WTC11 (cell line): ENCODE results near the gene INSL3. TPM values are rescaled to one million over a fixed set of nuclear protein-coding genes. Genes with fewer than 3 reads are reported as not detected.

Source experiments
- ATAC-seq: fragments of 200-7000 bp; cut with Tn5 transposase; 2 replicates; pipeline ENCODE4 v1.10.0; 2021; ENCODE audit warnings: mild to moderate bottlenecking, moderate library complexity
- CTCF ChIA-PET: fragments of 300-600 bp; sonication (Branson Sonifier 250); formaldehyde crosslinking; loops from one replicate; lab custom pipeline; 2021; ENCODE audit warnings: antibody characterized with exemption; lab: Charles Lee
- POLR2A ChIA-PET: fragments of 350-600 bp; sonication (Branson Sonifier 250); formaldehyde crosslinking; loops from one replicate; lab custom pipeline; 2021; ENCODE audit warnings: antibody characterized with exemption; lab: Charles Lee
- DNase-seq: peaks from one replicate; pipeline ENCODE4 v3.0.0; 2021; ENCODE audit warnings: low spot score
- H3K27ac Mint-ChIP-seq: 2 replicates; pipeline ENCODE4 v1.8.0; 2021; ENCODE audit warnings: mixed read lengths
- H3K27me3 Mint-ChIP-seq: 2 replicates; pipeline ENCODE4 v1.8.0; 2021; ENCODE audit warnings: low read depth, mild to moderate bottlenecking, moderate library complexity, mixed read lengths
- H3K36me3 Mint-ChIP-seq: 2 replicates; pipeline ENCODE4 v1.8.0; 2021; ENCODE audit warnings: mixed read lengths
- H3K4me1 Mint-ChIP-seq: 2 replicates; pipeline ENCODE4 v1.8.0; 2022; ENCODE audit warnings: mixed read lengths
- H3K4me3 Mint-ChIP-seq: 2 replicates; pipeline ENCODE4 v1.8.0; 2021; ENCODE audit warnings: mild to moderate bottlenecking, moderate library complexity, mixed read lengths
- H3K9me3 Mint-ChIP-seq: 2 replicates; pipeline ENCODE4 v1.8.0; 2021; ENCODE audit warnings: mixed read lengths
- AR ChIP-seq: fragments of 250-450 bp; sonication (Bioruptor Pico); IDR thresholded peaks from 2 replicates; pipeline ENCODE4 v1.9.0; 2021; ENCODE audit warnings: mild to moderate bottlenecking
- CBFB ChIP-seq: sonication (generic); formaldehyde crosslinking; IDR thresholded peaks from 2 replicates; pipeline ENCODE4 v1.8.1; 2022; ENCODE audit warnings: mild to moderate bottlenecking, low read depth, missing genetic modification reagents
- CREM ChIP-seq: sonication (generic); formaldehyde crosslinking; IDR thresholded peaks from 2 replicates; pipeline ENCODE4 v1.8.1; 2022; ENCODE audit warnings: mild to moderate bottlenecking, missing genetic modification reagents, moderate library complexity
- EMX1 ChIP-seq: fragments of 250-450 bp; sonication (Bioruptor Pico); IDR thresholded peaks from 2 replicates; pipeline ENCODE4 v1.8.0; 2021; ENCODE audit warnings: mild to moderate bottlenecking
- ERG ChIP-seq: fragments of 250-450 bp; sonication (Bioruptor Pico); IDR thresholded peaks from 2 replicates; pipeline ENCODE4 v1.8.0; 2021; ENCODE audit warnings: mild to moderate bottlenecking
- IRF2 ChIP-seq: sonication (generic); formaldehyde crosslinking; IDR thresholded peaks from 2 replicates; pipeline ENCODE4 v1.8.0; 2022; ENCODE audit warnings: low read depth, missing genetic modification reagents, borderline replicate concordance
- JUN ChIP-seq: sonication (generic); formaldehyde crosslinking; IDR thresholded peaks from 2 replicates; pipeline ENCODE4 v1.8.0; 2023; ENCODE audit warnings: mild to moderate bottlenecking, missing genetic modification reagents
- MAX ChIP-seq: sonication (generic); formaldehyde crosslinking; IDR thresholded peaks from 2 replicates; pipeline ENCODE4 v1.8.0; 2022; ENCODE audit warnings: mild to moderate bottlenecking, missing genetic modification reagents
- MLX ChIP-seq: sonication (generic); formaldehyde crosslinking; IDR thresholded peaks from 2 replicates; pipeline ENCODE4 v1.8.1; 2023; ENCODE audit warnings: mild to moderate bottlenecking, missing genetic modification reagents, moderate library complexity
- NR2C2 ChIP-seq: sonication (generic); formaldehyde crosslinking; IDR thresholded peaks from 2 replicates; pipeline ENCODE4 v1.8.0; 2022; ENCODE audit warnings: mild to moderate bottlenecking, missing genetic modification reagents
- PRRX2 ChIP-seq: fragments of 250-450 bp; sonication (Bioruptor Pico); IDR thresholded peaks from 2 replicates; pipeline ENCODE4 v1.8.0; 2021; ENCODE audit warnings: mild to moderate bottlenecking
- SMAD4 ChIP-seq: sonication (generic); formaldehyde crosslinking; IDR thresholded peaks from 2 replicates; pipeline ENCODE4 v1.8.0; 2022; ENCODE audit warnings: mild to moderate bottlenecking, missing genetic modification reagents
- SP1 ChIP-seq: sonication (generic); formaldehyde crosslinking; conservative IDR thresholded peaks from 2 replicates; pipeline ENCODE4 v1.8.1; 2022; ENCODE audit warnings: missing genetic modification reagents
- STAT6 ChIP-seq: sonication (generic); formaldehyde crosslinking; conservative IDR thresholded peaks from 2 replicates; pipeline ENCODE4 v1.8.1; 2023; ENCODE audit warnings: mild to moderate bottlenecking, low read depth, missing genetic modification reagents, moderate library complexity
- USF2 ChIP-seq: sonication (generic); formaldehyde crosslinking; IDR thresholded peaks from 2 replicates; pipeline ENCODE4 v1.8.1; 2023; ENCODE audit warnings: mild to moderate bottlenecking, missing genetic modification reagents, moderate library complexity
- ZMAT4 ChIP-seq: fragments of 250-450 bp; sonication (Bioruptor Pico); IDR thresholded peaks from 2 replicates; pipeline ENCODE4 v1.9.0; 2021; ENCODE audit warnings: mild to moderate bottlenecking
- ZNF121 ChIP-seq: sonication (generic); formaldehyde crosslinking; IDR thresholded peaks from 2 replicates; pipeline ENCODE4 v1.8.0; 2023; ENCODE audit warnings: missing genetic modification reagents
- ZNF396 ChIP-seq: fragments of 250-450 bp; sonication (Bioruptor Pico); IDR thresholded peaks from 2 replicates; pipeline ENCODE4 v1.8.0; 2021; ENCODE audit warnings: mild to moderate bottlenecking, moderate library complexity, borderline replicate concordance
- ZNF416 ChIP-seq: fragments of 250-450 bp; sonication (Bioruptor Pico); IDR thresholded peaks from 2 replicates; pipeline ENCODE4 v1.9.0; 2021; ENCODE audit warnings: mild to moderate bottlenecking, inconsistent platforms
- ZNF425 ChIP-seq: fragments of 250-450 bp; sonication (Bioruptor Pico); conservative IDR thresholded peaks from 2 replicates; pipeline ENCODE4 v1.9.0; 2021; ENCODE audit warnings: mild to moderate bottlenecking
- total RNA-seq: library from RNA; stranded (reverse); gene quantifications from 3 replicates; pipeline ENCODE4 v1.2.3, GENCODE V29; 2021

INSL3 gene
- total RNA-seq, 1 experiment from 2014 or later: 0.79 TPM

GRCh38 chr19:17866312-17866963 lies 45.1 kb upstream of the INSL3 start (continued):
- TF ChIP-seq SP1 (CRISPR knock-in tag) (no peak), ZMAT4 (CRISPR knock-in tag) (no peak), PRRX2 (CRISPR knock-in tag) (peak; percentile 67; the same call in 1 of the 2 replicates)

GRCh38 chr19:17865364-17866311 lies 44.3 kb upstream of the INSL3 start:
- ATAC-seq: peak; percentile 43
- no peaks in the 10 kb centered on the region for H3K9me3 Mint-ChIP-seq
- POLR2A ChIA-PET: interaction anchor here (0.5 to 2.5 kb wide), 4 partner anchors 14 to 77 kb away, joined by 3 to 15 read pairs (median 4); partner anchors contain the start of gene CCDC124
- H3K4me3 Mint-ChIP-seq: no peak overlapping the region
- no peak for DNase-seq
- peak overlapping the region; percentile 74 for H3K27ac Mint-ChIP-seq
- peaks cover 2% of the 10 kb centered on the region for H3K27me3 Mint-ChIP-seq
- CTCF ChIA-PET: interaction anchor here (1.1 to 4.5 kb wide), 4 partner anchors 67 to 131 kb away, joined by 3 to 37 read pairs (median 6); partner anchors contain the start of gene CCDC124
- H3K36me3 Mint-ChIP-seq: peaks cover 36% of the 10 kb centered on the region
- H3K4me1 Mint-ChIP-seq: peaks cover 37% of the 10 kb centered on the region
- TF ChIP-seq ERG (CRISPR knock-in tag): peak; percentile 85
- TF ChIP-seq ZNF121: 0 out of 2 replicates have a peak, but pooled peaks have one; percentile 2
- peak; percentile 92 for TF ChIP-seq ZNF416 (CRISPR knock-in tag)
- TF ChIP-seq ZMAT4 (CRISPR knock-in tag): no peak
- peak; percentile 86 for TF ChIP-seq MLX (CRISPR knock-in tag)
- peak; percentile 86 for TF ChIP-seq ZNF425 (CRISPR knock-in tag)
- no peak; the same call in 1 of the 2 replicates for TF ChIP-seq SP1 (CRISPR knock-in tag)
- TF ChIP-seq NR2C2 (CRISPR knock-in tag): no peak
- no peak for TF ChIP-seq SMAD4 (CRISPR knock-in tag)
- no peak for TF ChIP-seq USF2 (CRISPR knock-in tag)
- no peak for TF ChIP-seq ZNF396 (CRISPR knock-in tag)
- no peak for TF ChIP-seq MAX (CRISPR knock-in tag)
- TF ChIP-seq EMX1 (CRISPR knock-in tag): peak; percentile 92
- peak; percentile 30; the same call in 1 of the 2 replicates for TF ChIP-seq JUN (CRISPR knock-in tag)
- no peak for TF ChIP-seq IRF2 (CRISPR knock-in tag)
- peak; percentile 62; the same call in 1 of the 2 replicates for TF ChIP-seq CREM (CRISPR knock-in tag)
- peak; percentile 55 for TF ChIP-seq AR
- TF ChIP-seq CBFB (CRISPR knock-in tag): no peak
- no peak for TF ChIP-seq STAT6 (CRISPR knock-in tag)
